ENCODE measurements around the gene NDUFS6.

The NDUFS6 gene

DNA sequence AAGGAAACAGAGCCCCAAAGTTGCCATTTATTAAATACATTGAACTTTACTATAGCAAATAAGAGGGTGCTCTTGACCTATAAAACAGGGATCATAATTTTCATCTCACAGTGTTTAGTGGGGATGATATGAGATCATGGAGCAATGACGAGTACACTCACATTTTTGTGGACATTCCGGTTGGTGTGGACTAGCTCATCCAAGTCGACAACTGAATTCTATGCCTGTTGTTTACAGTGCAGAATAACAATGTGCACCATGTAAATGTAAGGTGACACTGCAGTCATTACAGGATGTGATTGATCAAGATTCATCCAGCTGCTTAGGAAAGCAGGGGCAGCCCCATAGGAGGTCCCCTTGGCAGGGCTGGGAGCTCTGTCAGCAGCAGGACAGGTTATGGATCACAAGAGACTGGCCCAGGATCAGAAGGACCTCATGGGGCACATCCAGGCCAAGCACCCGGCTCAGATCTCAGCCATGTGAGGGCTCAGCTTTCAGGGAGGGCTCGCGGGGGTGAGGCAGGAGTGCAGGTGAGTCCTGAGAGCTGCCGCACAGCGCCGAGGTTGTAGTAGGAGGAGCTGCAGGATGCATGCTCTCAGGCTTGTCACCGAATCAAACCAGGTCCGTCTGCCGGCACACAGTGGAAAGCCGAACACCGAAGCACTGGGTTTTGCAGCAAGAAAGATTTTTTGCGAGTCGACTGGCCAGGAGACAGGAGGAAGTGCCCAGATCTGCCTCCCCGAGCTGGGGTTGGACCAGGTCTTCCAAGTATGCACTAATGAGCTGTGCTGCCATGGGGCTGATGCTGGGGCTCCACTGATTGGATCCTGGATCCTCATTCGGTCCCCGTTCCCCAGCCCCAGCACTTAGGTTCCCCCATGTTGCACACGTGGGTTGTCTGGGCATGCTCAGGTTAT lies 29.8 kb upstream of the NDUFS6 start:
- H3K4me3 Mint-ChIP-seq, result no peak overlapping the region
- no peaks in the 10 kb centered on the region for H3K27me3 Mint-ChIP-seq
- H3K9me3 Mint-ChIP-seq, result no peaks in the 10 kb centered on the region
- H3K4me1 Mint-ChIP-seq (ENCODE audit: low read depth), result peaks cover 3% of the 10 kb centered on the region
- H3K27ac Mint-ChIP-seq, result no peak overlapping the region
- H3K36me3 Mint-ChIP-seq (ENCODE audit: low read depth), result no peaks in the 10 kb centered on the region
- no peak for DNase-seq

DNA sequence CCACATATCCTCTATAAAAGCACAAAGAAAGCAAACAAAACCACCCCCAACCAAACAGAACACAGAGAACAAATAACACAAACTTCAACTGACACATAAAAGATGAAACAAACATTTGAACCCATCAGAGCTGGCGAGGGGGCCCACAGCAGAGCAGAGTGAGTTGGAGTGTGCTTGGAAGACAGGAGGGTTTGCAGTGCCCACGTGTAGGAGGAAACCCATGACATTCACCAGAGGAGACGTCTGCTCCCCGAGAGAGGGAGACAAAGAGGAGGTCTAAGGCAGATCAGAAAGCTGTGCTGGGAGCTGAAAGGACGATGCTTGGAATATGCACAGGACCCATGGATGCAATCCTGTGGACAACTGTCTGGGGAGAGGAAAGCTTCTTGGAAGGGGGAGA lies 28.6 kb upstream of the NDUFS6 start:
- no peak for DNase-seq
- Mint-ChIP-seq H3K27ac (no peak overlapping the region), H3K4me3 (no peak overlapping the region), H3K36me3 (ENCODE audit: low read depth) (no peaks in the 10 kb centered on the region), H3K9me3 (no peaks in the 10 kb centered on the region), H3K27me3 (no peaks in the 10 kb centered on the region), H3K4me1 (ENCODE audit: low read depth) (peaks cover 3% of the 10 kb centered on the region)

DNA sequence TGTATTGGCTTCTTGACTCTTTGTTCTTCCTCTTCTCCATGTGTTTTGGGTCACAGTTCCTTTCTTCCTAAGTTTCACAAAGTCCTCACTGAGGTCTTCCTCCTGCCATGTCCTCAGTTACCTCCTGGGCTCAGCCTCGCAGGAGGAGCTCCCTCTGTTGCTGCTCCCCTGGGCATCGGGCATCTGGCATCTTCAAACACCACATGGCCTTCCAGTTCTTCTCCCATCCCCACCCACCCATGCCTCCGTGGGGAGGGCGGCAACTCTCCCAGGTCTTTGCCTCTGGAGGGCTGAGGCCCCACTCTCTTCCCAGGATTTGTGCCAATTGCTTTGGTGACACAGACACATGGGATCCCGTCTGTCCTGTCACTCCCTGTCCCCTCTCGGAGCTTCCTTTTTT lies 24.4 kb upstream of the NDUFS6 start:
- no peaks in the 10 kb centered on the region for H3K9me3 Mint-ChIP-seq
- peaks cover 3% of the 10 kb centered on the region for H3K4me1 Mint-ChIP-seq (ENCODE audit: low read depth)
- no peak overlapping the region for H3K27ac Mint-ChIP-seq
- no peak for DNase-seq
- H3K4me3 Mint-ChIP-seq, result no peak overlapping the region
- H3K36me3 Mint-ChIP-seq (ENCODE audit: low read depth), result no peaks in the 10 kb centered on the region
- no peaks in the 10 kb centered on the region for H3K27me3 Mint-ChIP-seq

DNA sequence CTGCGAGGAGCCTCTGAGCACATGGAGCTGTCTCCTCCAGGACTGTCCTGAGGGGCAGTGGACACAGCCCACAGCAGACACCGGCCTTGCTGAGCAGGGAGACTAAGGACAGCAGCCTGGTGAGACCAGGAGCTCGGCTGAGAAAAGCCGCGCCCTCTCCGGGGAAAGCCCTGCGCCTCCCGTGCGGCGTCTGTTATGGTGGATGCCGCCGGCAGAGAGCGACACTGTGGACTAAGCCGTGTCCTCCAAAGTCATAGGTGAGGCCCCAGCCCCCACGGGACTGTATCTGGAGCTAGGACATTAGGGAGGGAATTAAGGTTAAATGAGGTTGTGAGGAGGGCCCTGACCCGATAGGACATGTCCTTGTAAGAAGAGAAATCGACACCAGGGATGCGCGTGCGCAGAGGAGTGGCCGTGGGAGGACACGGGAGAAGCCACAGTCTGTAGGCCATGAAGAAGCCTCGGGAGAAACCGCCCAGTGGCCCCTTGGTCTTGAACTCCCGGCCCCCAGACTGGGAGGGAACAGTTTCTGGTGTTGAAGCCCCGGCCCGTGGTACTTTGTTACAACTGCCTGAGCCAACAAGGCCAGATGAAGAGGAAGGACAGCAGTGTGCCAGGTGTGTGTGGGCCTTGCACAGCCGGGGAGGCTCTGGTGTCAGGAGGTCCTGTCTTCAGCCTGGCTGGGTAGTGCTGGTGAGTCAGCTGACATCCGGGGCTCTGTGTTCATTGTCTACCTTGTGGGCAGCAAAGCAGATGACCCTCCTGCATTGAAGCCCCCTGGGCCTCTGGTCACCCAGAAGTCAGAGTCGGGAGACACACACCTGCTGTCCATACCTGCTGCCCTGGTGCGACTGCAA lies 23.7 kb upstream of the NDUFS6 start:
- Mint-ChIP-seq H3K27ac (no peak overlapping the region), H3K4me1 (ENCODE audit: low read depth) (peaks cover 3% of the 10 kb centered on the region), H3K36me3 (ENCODE audit: low read depth) (no peaks in the 10 kb centered on the region), H3K9me3 (no peaks in the 10 kb centered on the region), H3K27me3 (no peaks in the 10 kb centered on the region), H3K4me3 (no peak overlapping the region)
- no peak for DNase-seq

DNA sequence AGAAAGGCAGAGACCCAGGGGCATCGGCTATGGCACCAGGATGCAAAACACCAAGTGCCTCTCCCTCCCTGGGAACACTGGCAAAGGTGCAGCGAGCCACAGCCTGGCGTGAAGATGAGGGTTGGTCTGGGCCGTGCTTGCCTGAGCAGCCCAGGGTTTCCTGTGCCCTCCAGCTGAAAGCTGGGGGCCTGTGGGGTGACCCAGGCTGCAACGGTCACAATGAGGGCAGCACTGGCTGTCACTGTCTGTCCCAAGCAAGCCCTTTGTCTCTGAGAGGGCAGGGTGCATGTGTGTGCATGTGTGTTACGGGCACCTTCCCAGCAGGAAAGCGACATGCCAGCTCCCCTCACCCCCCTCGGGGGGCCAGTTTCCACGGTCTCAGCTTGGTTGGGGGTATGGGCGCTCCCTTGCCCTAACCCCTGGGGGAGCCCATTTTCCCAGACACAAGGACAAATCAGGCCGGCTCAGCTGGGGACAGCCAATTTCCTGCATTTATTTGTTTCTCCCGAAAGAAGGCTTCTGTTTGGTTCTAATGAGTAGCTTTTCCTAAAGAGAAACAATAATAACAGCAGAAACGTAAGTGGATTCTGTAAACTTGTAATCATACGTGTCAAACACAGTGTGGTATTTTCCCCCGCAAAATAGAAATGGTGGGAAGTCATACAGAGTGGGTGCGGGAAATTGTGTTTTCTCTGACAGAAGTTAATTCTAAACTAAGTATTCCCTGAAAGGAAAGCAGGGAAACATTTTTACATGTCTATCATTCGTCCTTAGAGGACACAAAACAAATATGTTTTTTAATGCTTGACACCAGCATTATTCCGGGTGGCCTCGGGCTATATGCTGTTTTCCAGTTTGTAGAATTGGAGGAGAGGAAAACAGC lies 22.8 kb upstream of the NDUFS6 start:
- H3K4me1 Mint-ChIP-seq (ENCODE audit: low read depth), result peaks cover 10% of the 10 kb centered on the region
- H3K27me3 Mint-ChIP-seq, result no peaks in the 10 kb centered on the region
- H3K36me3 Mint-ChIP-seq (ENCODE audit: low read depth), result no peaks in the 10 kb centered on the region
- H3K27ac Mint-ChIP-seq, result no peak overlapping the region
- DNase-seq, result no peak
- H3K4me3 Mint-ChIP-seq, result no peak overlapping the region
- H3K9me3 Mint-ChIP-seq, result no peaks in the 10 kb centered on the region

DNA sequence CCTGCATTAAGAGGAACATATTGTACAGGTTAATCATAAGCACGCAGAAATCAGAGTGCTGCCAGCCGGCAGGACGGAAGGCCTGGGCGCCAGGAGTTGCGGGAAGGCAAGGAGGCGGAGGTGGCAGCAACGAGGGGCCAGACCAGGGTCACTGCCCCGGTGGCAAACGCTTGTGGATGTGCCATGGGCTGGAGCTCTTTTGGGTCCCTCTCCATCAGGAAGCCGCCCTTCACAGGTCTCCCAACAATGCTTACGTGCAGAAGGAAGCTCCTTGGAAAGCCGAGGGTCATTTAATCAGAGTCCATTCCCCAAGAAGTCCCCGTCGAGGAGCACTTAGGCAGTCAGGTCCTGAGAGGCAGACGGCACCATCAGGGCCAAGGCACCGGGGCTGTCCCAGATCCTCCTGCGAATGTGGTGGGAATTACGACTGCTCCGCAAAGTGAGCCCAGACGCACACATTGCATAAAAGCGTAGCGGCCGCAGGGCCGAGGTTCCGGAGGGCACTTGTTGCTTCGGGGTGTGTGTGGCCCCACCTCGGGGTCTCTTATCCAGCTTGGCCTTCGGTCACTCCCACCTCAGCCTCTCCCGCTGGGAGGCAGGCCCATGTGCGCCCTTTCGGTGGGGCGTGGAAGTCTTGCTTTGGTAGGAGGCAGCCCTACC lies 22.1 kb upstream of the NDUFS6 start:
- DNase-seq, result no peak
- no peaks in the 10 kb centered on the region for H3K36me3 Mint-ChIP-seq (ENCODE audit: low read depth)
- H3K4me1 Mint-ChIP-seq (ENCODE audit: low read depth), result peaks cover 15% of the 10 kb centered on the region
- no peaks in the 10 kb centered on the region for H3K27me3 Mint-ChIP-seq
- no peaks in the 10 kb centered on the region for H3K9me3 Mint-ChIP-seq
- no peak overlapping the region for H3K4me3 Mint-ChIP-seq
- no peak overlapping the region for H3K27ac Mint-ChIP-seq

DNA sequence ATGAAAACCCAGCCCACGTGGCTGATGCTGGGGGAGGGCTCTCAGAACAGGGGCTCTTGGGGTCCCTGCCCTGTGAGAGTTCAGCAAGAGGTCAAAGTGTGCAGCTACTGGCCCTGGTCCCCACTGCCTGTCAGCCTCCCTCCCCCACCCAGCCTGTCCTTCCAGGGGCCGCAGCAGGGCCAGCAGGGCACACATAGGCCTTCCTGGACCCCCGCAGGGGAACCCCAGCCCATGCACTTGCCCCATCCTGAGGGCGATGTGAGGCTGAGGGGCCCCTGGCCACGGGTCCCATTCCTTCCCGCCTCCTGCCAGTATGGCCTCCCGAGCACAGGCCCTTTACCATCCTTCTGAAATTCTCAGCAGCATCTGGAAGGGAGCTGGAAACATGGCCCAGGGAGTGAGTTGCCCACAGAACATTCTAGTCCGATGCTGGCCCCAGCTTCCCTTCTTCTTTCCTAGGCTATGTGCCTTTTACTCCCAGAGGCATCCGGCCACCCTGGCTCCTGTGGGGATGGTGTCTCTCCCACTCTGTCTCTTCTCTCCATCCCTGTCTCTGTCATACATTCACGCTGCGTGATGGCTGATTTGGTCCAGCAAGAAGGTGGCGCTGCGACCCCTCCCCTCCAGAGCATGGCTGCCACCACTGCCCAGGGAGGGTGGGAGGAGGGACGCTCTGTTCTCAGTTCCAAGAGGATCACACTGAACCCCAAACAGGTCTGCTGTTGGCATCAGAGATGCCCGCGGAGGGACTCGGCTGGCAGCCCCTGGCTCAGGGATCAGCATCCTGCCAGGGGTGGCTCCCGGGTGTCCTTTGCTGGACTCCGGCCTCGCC lies 21.2 kb upstream of the NDUFS6 start:
- Mint-ChIP-seq H3K9me3 (no peaks in the 10 kb centered on the region), H3K27me3 (no peaks in the 10 kb centered on the region), H3K4me1 (ENCODE audit: low read depth) (peaks cover 23% of the 10 kb centered on the region), H3K36me3 (ENCODE audit: low read depth) (no peaks in the 10 kb centered on the region), H3K27ac (no peak overlapping the region), H3K4me3 (no peak overlapping the region)
- no peak for DNase-seq

DNA sequence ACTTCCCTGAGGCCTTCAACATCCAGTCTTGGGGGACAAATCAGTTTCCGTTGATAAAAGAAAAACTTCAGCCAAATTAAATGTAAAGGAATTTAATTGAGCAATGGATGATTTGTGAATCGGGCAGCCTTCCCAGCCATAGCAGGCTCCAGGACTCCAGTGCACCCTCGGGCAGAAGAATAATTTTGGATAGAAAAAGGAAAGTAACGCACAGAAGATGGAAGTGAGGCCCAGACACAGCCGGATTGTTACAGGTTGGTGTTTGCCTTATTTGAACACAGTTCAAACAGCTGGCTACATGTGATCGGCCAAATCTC lies 20.6 kb upstream of the NDUFS6 start:
- Mint-ChIP-seq H3K4me3 (no peak overlapping the region), H3K36me3 (ENCODE audit: low read depth) (no peaks in the 10 kb centered on the region), H3K4me1 (ENCODE audit: low read depth) (peaks cover 24% of the 10 kb centered on the region), H3K27me3 (no peaks in the 10 kb centered on the region), H3K27ac (no peak overlapping the region), H3K9me3 (no peaks in the 10 kb centered on the region)
- DNase-seq, result no peak

DNA sequence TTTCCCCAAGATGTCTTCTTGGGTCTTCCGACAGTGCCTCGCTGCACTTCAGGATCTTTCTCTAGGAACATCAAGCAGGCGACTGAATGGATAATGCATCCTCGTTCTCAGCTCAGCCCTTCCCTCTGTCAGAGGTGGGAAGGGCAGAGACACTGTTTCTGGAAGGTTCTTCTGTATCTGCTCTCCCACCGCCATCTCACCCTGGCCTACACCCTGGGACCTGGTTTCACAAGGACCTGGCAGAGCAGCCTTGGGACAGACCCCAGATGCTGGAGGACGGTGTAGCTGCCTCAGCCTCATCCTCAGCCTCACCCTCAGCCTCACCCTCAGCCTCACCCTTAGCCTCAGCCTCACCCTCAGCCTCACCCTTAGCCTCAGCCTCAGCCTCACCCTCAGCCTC lies 20.1 kb upstream of the NDUFS6 start:
- H3K27ac Mint-ChIP-seq, result no peak overlapping the region
- H3K4me3 Mint-ChIP-seq, result no peak overlapping the region
- no peaks in the 10 kb centered on the region for H3K9me3 Mint-ChIP-seq
- DNase-seq, result no peak
- H3K4me1 Mint-ChIP-seq (ENCODE audit: low read depth), result peaks cover 28% of the 10 kb centered on the region
- H3K27me3 Mint-ChIP-seq, result no peaks in the 10 kb centered on the region
- no peaks in the 10 kb centered on the region for H3K36me3 Mint-ChIP-seq (ENCODE audit: low read depth)

DNA sequence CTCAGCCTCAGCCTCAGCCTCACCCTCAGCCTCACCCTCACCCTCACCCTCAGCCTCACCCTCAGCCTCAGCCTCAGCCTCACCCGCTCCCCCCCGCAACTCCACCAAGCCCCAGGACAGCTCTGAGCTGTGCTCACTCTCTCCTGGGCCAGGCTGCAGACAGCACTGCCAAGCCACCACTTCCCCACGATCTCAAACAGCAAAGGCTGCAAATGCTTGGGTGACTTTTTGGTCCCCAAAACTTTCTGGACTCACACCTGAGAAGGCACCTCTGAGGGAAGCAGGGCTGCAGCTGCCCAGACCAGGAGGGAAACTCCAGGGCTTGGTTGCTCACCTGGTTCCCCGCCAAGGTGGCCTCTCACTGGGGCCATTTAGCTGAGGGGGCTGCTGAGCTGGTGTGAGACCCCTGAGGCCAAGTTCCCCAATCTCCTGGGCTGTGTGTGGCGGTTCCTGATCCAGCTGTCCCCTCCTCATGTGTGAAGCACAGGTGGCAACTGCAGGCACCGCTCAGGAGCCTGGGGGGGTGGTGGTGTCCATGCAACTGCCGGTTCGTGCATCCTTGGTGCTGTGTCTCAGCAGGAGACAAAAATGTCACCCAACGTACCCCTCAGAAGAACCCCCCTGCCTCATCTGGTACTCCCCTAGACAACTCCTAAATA lies 19.4 kb upstream of the NDUFS6 start:
- H3K9me3 Mint-ChIP-seq, result no peaks in the 10 kb centered on the region
- H3K27ac Mint-ChIP-seq, result no peak overlapping the region
- no peaks in the 10 kb centered on the region for H3K36me3 Mint-ChIP-seq (ENCODE audit: low read depth)
- DNase-seq, result no peak
- H3K4me3 Mint-ChIP-seq, result no peak overlapping the region
- H3K4me1 Mint-ChIP-seq (ENCODE audit: low read depth), result peaks cover 31% of the 10 kb centered on the region
- H3K27me3 Mint-ChIP-seq, result no peaks in the 10 kb centered on the region

DNA sequence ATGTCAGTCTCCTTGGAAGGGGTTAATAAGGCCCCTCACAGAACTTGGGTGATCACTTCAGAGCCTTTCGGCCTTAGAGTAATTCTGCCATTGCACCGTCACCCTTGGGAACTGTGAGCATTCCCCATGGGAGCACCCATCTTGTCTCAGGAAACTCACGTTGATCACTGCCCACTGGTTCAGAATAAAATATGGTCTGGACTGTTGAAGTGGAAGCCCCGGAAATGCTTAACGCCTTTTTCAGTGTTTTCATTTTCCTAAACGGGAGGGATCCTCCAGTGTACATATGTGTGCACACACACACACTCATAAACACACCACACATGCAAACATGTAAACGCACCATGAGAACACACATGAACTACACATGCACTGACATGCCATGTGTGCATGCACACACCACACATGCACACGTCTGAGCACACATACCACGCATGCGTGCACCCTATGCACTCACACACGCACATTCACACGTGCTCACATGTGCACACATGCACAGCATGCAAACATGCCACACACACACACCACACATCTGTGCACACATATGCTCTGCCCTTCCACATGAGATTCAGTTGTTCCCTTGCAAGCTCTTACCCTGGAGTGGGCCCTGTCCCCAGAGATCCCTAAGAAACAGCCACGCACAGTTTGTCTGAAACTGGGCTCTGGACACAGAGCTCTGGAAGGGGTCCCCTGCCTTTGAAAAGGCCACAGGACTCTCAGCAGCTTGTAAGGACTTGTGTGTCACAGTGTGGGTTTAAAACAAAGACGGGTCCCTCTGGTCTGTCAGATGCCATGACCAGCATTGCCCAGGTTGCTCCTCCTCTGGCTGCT lies 18.6 kb upstream of the NDUFS6 start:
- Mint-ChIP-seq H3K27me3 (no peaks in the 10 kb centered on the region), H3K27ac (peak overlapping the region; percentile 47), H3K4me3 (no peak overlapping the region), H3K9me3 (no peaks in the 10 kb centered on the region), H3K36me3 (ENCODE audit: low read depth) (no peaks in the 10 kb centered on the region), H3K4me1 (ENCODE audit: low read depth) (peaks cover 31% of the 10 kb centered on the region)
- DNase-seq, result no peak

DNA sequence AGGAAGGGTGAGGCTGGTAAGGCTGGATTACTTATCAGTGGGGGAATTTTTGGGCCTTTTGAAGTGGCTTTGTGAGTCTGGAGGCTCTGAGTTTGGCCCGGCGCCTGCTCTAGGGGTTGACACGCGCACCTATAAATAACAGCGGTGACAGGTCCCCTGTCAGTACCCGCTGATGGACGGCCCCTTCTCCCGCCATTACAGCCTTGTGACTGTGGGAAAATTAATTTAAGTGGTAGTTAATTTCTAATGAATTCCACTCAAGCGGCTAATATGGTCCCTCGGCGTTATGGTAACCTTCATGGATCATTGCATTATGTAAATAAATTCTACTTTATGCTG lies 18.0 kb upstream of the NDUFS6 start:
- H3K36me3 Mint-ChIP-seq (ENCODE audit: low read depth), result no peaks in the 10 kb centered on the region
- DNase-seq, result no peak
- H3K4me1 Mint-ChIP-seq (ENCODE audit: low read depth), result peaks cover 34% of the 10 kb centered on the region
- H3K27me3 Mint-ChIP-seq, result no peaks in the 10 kb centered on the region
- no peak overlapping the region for H3K4me3 Mint-ChIP-seq
- no peak overlapping the region for H3K27ac Mint-ChIP-seq
- no peaks in the 10 kb centered on the region for H3K9me3 Mint-ChIP-seq
